Dedifferentiated amniotic fluid mesenchymal stem cell (primary cell): Measurements from ENCODE around the gene GDPD4.

Experiments
- DNase-seq: peaks from one replicate; pipeline ENCODE4 v3.0.0-alpha.2; 2016; ENCODE audit errors: extremely low spot score

The GDPD4 gene

DNA sequence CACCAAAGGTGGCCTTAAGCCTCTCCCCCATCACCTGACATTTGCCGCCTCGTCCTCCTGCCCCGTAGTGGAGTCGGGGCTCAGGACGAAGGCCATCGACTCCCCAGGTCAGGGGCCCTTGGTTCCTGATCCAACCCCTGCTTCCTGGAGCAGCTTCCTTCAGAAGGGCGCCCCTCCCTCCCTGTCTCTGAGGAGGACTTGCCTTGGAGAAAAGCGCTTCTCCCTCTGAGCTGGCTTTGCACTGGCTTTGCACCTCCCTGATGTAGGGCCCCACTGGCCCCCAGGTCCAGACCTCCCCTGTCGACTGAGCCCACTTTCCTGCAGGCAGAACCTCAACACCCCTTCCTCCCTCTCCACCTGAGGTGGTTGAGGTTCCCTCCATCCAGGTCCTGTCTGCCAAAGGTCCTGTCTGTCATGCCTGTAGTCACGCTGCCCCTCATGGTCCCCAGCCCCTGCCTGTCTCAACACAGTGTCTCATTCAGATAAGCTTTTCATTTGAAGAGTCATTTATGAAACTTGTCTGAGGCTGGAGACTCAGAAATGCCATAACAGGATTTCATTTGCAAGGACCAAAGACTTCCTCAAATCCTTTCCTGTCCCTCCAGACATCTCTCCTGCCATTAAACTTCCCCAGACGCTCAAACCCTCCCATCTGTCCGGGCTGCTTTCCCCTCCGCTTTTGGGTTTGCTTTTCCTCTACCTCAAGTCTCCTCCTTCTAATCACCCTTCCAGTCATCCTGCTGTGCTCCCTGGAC is 95.0 kb downstream of the GDPD4 start:
- DNase-seq, result no peak

DNA sequence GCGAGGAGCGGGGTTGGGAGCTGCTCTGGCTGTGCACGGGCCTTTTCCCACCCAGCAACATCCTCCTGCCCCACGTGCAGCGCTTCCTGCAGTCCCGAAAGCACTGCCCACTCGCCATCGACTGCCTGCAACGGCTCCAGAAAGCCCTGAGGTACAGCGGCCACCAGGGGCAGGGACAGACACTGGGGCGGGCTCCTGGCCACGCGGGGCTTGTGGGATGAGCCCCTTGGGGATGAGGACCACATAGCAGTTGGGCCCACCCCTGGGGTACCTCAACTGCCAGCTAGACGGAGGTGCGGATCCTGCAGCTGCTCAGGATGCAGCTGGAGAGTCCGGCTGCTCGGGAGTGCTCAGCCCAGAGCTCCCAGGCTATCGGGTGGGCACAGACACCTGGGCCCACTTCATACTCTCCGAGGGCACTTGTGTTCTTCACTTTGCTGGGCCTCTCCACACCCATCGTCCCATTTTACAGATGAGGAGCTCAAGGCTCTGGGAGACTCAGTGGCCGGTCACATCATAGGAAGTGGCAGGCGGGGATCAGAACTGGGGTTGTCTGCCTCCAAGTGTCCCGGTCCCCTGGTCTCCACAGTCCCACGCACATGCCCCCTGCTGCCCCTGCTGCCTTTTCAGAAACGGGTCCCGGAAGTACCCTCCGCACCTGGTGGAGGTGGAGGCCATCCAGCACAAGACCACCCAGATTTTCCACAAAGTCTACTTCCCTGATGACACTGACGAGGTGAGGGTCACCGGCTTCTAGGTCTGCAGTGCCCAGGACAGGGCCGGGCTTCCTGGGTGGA is 95.8 kb downstream of the GDPD4 start:
- no peak for DNase-seq

DNA sequence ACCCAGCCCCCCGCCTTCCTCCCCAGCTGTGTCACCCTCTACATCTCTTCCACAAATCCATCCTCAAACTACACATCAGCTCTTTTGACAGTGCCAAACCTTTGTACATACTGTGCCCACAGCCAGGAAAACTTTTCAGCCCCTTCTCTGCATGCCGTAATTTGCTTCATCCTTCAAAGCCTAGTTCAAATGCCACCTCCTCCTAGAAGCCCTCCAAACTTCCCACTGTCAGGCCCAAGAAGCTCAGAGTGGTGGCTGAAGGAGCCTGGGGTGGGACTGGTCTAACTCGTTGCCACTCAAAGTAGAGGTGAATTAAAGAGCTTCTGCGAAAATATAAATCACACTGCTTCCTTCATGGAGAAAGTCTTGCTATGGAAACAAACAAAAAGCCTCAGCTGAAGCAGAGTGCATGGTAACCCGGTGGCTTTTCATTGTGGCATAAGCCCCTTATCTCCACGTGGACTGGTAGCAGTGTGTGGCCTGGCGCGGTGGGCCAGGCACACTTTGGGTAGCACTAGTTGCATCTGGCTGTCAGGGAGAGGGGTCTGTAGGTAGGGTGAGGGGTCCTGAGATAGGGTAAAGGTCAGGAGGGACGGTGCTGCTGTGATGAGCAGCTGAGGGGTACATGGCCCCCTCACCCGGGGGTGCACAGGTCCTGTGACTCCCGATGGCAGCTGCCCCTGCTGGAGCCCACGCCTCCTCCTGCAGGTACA is 96.6 kb downstream of the GDPD4 start:
- DNase-seq, result no peak

DNA sequence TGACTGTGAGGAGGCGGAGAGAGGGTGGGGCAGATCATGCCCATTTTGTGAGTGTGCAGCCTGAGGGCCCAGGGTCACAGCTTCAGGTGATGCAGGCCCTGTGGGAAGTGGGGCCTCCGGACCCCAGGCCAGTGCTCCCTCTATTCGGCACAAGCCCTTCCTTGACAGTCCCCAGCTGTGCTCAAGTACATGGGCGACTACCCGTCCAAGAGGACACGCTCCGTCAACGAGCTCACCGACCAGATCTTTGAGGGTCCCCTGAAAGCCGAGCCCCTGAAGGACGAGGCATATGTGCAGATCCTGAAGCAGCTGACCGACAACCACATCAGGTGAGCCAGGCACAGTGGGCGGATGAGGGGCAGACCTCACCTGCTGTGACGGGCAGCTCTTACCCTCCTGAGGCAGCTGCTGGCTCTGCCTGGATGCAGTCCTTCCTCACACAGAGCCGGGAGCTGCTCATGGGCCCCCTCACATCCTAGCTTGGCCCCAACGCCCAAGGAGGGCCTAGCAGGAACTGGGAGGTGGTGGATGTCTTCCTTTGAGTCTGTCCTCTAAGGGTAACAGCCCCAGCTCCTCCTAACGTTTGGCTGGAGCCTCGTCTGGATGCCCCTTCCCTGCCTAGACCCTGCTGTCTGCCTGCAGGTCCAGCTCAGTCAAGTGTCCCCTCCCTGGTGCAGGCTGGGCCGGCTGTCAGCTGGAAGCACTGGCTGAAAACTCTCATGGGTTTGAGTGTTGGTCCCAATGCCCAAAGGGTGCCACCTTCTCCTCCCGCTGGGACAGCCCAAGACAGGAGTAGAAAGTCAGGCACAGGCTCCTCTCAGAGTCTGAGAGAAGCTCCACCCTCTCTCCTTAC is 97.4 kb downstream of the GDPD4 start:
- DNase-seq, result no peak

DNA sequence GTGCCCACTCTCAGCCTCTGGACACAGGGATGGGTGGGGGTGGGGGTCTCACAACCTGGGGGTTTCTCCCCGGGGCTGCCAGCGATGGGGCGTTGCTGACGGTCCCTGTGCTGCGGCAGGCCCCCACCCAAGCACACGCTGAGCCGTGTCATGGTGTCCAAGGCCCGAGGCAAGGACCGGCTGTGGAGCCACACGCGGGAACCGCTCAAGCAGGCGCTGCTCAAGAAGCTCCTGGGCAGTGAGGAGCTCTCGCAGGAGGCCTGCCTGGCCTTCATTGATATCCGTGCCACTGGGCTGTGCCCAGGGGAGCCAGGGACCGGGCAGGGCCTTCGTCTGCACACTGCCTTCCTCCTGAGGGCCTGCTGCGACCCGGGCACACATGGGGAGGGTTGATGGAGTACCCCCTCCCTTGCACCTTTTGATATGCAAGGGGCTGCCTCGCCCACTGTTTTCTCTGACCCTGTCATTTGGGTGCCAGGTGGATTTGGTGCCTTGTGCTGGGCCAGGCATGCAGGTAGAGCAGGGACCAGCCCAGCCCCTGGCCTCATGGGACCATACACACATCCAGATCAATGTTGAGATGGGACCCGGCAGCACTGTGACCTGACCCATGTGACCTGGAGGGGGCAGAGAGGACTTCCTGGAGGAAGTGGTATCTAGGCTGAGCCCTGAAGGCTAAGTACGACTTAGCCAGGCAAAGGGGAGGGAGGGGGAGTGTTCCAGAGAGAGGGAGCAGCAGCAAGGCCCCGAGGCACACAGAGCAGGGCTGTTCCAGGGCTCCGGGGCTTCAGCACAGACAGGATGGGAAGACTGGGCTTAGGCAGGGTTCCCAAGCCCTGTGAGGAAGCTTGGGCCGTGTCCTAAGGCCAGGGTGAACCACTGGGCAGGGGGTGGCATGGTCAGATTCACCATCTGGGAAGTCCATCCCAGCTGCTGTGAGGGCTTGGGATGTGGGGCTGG is 98.3 kb downstream of the GDPD4 start:
- no peak for DNase-seq

DNA sequence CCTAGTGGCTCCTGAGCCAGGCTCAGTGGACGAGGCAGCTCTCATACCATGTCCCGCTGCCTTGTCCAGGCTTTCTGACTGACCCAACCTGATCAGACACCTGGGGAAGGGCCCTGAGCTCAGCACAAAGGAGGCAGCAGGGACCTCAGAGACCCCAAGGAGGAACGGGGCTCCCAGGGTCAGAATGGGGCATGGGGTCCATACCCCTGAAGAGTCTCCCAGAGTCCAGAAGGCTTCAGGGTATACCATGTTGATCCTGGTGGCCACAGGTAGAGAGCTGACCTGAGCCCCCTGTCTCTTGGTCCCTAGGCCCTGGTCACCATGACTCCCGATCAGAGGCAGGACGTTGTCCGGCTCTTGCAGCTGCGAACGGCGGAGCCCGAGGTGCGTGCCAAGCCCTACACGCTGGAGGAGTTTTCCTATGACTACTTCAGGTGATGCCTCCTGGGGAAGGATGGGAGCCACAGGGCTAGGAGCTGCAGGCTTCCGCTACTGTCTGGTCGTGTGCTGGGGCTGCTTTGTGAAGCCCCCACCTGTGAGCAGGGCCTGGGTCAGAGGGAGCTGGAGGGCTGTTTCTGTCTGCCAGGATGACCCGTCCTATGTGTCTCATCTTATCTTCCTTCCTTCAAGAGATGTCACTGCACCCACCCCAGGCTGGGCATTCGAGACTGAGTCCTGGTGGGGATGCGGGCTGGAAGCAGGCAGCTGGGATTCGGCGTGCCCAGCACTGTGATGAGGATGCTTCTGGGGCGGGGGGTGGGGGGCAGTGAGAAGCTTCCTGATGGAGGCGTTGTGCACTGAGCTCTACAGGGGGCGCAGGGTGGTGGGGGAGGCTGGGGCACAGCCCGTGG is 99.3 kb downstream of the GDPD4 start:
- no peak for DNase-seq

DNA sequence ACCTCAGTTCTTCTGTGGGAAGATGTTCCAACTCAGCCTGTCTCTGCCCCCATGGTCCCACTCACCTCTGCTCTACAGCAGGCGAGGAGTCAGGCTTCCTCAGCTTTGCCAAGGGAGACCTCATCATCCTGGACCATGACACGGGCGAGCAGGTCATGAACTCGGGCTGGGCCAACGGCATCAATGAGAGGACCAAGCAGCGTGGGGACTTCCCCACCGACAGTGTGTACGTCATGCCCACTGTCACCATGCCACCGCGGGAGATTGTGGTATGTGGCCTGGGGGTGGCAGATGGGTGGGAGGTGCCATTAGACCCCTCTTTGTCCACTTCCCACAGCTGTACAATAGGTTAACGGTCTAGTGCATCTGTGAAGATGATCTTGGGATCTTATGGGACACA is 100.1 kb downstream of the GDPD4 start:
- DNase-seq, result no peak

DNA sequence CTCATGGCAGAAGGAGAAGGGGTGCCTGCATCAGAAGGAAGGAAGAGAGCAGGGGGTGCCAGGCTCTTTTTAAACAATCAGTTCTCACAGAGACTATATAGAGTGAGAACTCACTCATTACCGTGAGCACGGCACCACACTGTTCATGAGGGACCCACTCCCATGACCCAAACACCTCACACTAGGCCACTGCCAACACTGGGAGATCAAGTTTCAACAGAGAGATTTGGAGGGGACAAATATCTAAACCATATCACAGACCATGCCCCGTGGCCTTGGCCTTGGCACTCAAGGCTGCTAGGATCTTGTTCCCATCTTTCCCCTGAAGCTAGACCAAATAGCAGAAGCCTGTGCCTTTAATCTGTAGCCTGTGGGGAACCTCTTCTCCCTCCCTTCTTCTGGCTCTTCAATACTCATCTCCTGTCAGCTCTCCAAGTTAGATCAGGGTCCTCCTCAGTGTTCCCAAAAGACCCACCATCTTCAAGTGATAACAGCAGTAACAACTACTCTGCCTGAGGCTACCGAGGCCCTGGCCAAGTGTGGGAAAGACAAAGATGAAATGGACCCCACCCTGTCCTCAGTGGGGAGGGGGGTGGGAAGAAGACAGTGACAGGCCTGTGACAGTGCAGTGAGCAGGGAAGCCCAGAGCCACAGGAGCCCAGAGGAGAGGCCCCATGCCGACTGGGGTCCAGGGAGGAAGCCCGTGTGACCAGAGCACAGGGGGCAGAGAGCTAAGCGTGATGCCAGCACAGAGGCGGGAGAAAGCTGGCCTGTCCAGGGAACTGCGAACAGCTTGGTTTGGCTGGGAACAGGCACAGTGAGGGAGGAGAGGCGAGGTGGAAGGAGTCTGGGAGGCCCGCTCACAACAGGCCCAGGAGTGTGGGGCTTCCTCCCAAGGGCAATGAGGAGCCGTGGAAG is 100.9 kb downstream of the GDPD4 start:
- DNase-seq, result no peak

DNA sequence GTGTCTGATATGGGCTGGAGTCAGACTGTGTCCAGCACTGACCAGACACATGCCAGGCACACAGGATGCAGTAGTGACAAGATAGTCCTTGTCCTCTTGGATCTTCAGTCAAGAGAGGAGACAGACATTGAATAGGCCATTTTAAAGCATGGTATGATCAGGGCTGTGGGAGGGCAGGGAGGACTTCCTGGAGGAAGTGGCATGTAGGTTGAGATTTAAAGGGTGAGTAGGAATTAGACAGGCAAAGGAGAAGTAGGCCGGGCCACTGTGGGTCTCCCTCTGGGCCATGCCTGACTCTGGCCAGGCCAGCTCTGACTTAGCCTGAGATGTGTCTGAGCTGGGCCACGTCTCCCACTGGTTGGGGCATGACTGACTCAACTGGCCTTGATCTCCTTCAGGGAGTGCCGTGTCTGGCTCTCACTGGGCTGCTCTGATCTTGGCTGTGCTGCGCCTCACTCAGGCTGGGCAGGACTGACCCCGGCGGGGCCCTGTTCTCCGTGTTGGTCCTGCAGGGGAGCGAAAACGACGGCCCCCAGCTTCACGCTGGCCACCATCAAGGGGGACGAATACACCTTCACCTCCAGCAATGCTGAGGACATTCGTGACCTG is 102.2 kb downstream of the GDPD4 start:
- no peak for DNase-seq

DNA sequence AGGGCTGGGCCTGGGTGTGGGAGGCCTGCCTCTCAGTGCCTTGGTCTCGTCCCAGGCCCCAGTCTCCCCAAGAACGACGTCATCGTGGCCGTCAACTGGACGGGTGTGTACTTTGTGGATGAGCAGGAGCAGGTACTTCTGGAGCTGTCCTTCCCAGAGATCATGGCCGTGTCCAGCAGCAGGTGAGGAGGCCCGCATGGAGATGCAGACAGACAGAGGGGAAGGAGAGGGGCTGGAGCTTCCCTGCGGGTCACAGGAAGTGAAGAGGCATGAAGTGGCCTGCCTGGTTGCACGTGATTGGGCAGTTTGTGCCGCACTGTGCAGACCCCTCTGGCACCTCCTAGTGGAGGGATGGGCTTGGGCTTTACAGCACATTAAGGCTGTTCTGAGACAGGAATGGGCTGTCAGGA is 103.0 kb downstream of the GDPD4 start:
- DNase-seq, result no peak

DNA sequence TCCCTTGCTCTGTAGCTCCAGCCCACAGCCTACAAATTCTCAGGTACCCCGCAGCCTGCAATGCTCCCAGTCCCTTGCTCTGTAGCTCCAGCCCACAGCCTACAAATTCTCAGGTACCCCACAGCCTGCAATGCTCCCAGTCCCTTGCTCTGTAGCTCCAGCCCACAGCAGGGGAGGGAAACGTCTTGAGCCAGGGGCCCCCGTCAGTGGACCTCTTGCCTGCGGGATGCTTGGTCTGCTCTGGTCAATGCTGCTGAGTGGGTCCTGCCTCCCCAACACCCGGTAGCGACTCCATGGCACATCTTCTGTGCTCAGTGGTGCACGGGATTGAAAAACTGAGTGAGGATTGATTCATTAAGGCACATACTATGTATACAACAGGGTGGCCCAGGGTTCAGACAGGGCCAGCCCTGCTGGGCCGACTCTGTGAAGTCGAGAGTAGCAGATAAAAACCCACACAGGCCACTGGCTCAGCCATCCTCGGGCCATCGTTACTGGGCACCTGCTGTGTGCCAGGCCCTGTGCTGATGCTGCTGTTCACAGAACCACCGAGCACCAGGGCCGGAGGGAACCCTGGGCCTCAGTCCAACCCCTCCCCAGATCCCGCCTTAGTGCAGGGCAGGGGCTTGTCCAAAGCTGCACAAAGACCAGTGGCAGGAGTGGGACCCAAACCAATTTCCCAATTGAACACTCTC is 103.7 kb downstream of the GDPD4 start:
- no peak for DNase-seq

DNA sequence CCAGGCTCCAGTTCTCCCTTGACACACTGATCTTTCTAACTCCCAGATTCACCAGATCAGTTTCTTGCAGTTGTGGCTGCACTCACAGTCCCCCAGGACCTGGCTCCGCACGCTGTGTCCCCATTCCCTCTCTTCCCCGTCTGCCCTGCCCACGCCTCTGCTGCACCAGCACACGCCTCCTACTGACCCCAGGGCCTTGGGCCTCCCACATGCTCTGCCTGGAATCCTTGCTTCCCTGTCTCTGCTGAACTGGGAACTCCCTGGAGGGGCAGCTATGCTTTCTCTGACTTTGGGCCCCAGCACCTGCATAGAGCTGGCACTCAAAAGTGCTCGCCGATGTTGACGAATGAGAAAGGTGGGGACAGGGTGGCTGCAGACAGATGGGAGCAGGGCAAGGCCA is 104.5 kb downstream of the GDPD4 start:
- DNase-seq, result no peak

DNA sequence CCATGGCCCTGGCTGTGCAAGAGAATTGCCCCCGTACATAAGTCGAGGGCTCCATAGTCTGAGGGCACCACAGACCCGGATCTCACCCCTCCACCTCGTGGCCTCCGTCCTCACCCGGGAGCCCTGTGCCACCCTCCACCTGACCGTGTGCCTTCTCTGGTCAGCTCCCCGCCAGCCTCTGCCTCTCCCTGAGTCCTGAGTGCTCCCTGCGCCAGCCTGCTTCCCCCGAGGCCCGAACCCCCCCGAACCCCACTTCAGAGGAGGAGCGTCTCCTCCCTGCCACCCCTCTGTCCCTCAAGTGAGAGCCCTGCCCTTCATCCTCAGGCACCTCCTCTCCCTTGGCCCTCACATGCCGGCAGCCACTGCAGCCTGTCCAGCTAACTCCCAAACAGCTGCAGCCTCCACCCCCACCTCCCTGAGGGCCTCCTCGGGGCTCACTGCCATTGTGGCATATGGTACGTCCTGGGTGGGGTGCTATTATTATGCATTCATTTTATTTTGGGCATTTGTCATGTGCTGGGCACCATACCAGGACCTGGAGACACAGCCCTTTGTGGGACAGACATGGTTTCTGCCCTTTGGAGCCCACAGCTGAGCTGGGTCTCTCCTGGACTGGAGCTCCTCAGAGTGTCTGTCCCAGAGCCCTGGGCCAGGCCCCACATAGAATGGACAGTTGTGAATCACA is 106.3 kb downstream of the GDPD4 start:
- DNase-seq, result no peak

DNA sequence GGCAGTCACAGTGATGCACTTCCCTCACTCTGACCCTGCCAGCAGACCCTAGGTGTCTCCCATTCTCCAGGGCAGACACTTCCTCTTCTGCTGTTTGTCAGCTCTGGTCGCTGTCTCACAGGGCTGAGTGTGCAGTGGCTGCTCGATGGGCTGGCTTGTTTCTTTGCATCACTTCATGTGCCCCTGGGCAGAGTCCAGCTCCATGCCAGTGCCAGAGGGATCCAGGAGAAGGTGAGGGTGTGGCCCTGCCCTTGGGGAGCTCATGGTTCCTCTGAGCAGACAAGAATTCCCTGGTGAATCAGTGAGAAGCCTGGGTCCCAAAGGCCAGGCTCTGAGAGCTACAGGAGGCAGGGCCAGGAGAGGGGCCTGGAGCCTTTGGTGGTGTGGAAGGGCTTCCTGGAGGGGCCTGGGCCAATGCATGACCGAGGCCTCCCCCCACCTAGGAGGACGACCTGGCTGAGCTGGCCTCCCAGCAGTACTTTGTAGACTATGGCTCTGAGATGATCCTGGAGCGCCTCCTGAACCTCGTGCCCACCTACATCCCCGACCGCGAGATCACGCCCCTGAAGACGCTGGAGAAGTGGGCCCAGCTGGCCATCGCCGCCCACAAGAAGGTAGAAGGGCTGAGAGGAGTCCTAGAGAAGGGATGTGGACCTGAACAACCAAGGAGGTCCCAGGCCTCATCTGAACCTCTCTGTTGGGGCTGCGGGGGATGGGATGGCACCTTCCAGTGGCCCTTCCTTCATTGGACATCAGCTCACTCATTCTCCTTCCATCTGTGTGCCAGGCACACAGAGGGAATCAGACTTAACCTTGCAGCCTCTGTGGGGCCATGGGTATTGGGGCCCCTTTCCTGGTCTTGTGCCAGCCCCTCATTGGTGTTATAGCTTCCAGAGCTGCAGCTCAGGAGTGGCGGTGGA is 107.3 kb downstream of the GDPD4 start:
- no peak for DNase-seq

DNA sequence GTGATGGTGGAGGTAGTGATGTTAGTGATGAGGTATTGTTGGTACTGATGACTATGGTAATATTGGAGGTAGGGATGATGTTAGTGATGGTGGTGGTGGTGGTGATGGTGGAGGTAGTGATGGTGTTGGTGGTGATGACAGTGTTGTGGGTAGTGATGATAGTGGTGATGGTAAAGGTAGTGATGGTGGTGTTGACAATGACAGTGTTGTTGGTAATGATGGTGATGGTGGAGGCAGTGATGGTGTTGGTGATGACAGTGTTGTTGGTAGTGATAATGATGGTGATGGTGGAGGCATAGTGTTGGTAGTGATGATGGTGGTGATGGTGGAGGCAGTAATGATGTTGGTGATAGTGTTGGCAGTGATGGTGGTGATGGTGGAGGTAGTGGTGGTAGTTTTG is 108.3 kb downstream of the GDPD4 start:
- no peak for DNase-seq
